T-helper 9 cell (primary cell): ENCODE measurements around the gene CEP89.
"Not testable (repeated sequence)": the region's sequence is repeated elsewhere in the genome, so short reads cannot be mapped to it uniquely, and the experiment has no call there.

Experiments used
- DNase-seq: peaks from one replicate; pipeline ENCODE4 v3.0.0-alpha.2; 2020

Gene CEP89

GRCh38 chr19:32868206-32868950, 103.4 kb downstream of the CEP89 start:
- no peak for DNase-seq

GRCh38 chr19:32867436-32867835, 104.3 kb downstream of the CEP89 start:
- not testable (repeated sequence) for DNase-seq

GRCh38 chr19:32866564-32867265, 105.0 kb downstream of the CEP89 start:
- no peak for DNase-seq

- no peak for DNase-seq
These were observed 105.7 kb downstream of the CEP89 start for GRCh38 chr19:32866061-32866460.

GRCh38 chr19:32865326-32865725, 106.4 kb downstream of the CEP89 start:
- DNase-seq, result no peak

GRCh38 chr19:32864318-32865007, 107.3 kb downstream of the CEP89 start:
- no peak for DNase-seq

GRCh38 chr19:32863841-32864240, 107.9 kb downstream of the CEP89 start:
- DNase-seq, result no peak

GRCh38 chr19:32863301-32863700, 108.5 kb downstream of the CEP89 start:
- DNase-seq, result no peak

- no peak for DNase-seq
These were observed 109.0 kb downstream of the CEP89 start for GRCh38 chr19:32862741-32863140.

- no peak for DNase-seq
These were observed 109.6 kb downstream of the CEP89 start for GRCh38 chr19:32862173-32862572.

GRCh38 chr19:32861596-32861995, 110.2 kb downstream of the CEP89 start:
- no peak for DNase-seq

GRCh38 chr19:32859591-32859990, 112.2 kb downstream of the CEP89 start:
- DNase-seq, result no peak

GRCh38 chr19:32858559-32858958, 113.2 kb downstream of the CEP89 start:
- DNase-seq, result no peak

- no peak for DNase-seq
These were observed 113.6 kb downstream of the CEP89 start for GRCh38 chr19:32858155-32858554.

GRCh38 chr19:32857584-32857983, 114.2 kb downstream of the CEP89 start:
- DNase-seq, result no peak

GRCh38 chr19:32856818-32857217, 114.9 kb downstream of the CEP89 start:
- DNase-seq, result not testable (repeated sequence)

GRCh38 chr19:32852216-32852615, 119.5 kb downstream of the CEP89 start:
- DNase-seq, result no peak

GRCh38 chr19:32848035-32848434, 123.7 kb downstream of the CEP89 start:
- not testable (repeated sequence) for DNase-seq

GRCh38 chr19:32843716-32844245, 128.0 kb downstream of the CEP89 start:
- DNase-seq, result no peak

GRCh38 chr19:32842061-32842460, 129.7 kb downstream of the CEP89 start:
- DNase-seq, result no peak

GRCh38 chr19:32837531-32837930, 134.2 kb downstream of the CEP89 start:
- no peak for DNase-seq

- not testable (repeated sequence) for DNase-seq
These were observed 138.4 kb downstream of the CEP89 start for GRCh38 chr19:32833388-32833787.

- DNase-seq, result not testable (repeated sequence)
These were observed 138.9 kb downstream of the CEP89 start for GRCh38 chr19:32832825-32833224.
